HCT116 (cell line): Measurements from ENCODE around the gene OTULIN. TPM values are rescaled to one million over a fixed set of nuclear protein-coding genes. Genes with fewer than 3 reads are reported as not detected.

Experiments used
- ATAC-seq: fragments of 200-7000 bp; cut with Tn5 transposase; 2 replicates; pipeline ENCODE4 v1.9.1; 2020; ENCODE audit warnings: mild to moderate bottlenecking, moderate library complexity
- BruUV-seq: library from RNA; stranded (reverse); fragments of 400-500 nt; replicated peaks from 2 replicates; lab custom pipeline; 2021; lab: Mats Ljungman, UMichigan
- CTCF ChIA-PET: fragments of 300-600 bp; sonication (Branson Sonifier 250); formaldehyde crosslinking; loops from one replicate; lab custom pipeline; 2021; ENCODE audit warnings: antibody characterized with exemption; lab: Charles Lee
- POLR2A ChIA-PET: fragments of 300-600, 350-600 bp; sonication (Branson Sonifier 250); formaldehyde crosslinking; loops from one replicate; lab custom pipeline; 2021; ENCODE audit warnings: antibody characterized with exemption; lab: Charles Lee
- RAD21 ChIA-PET, 2 experiments: fragments of 300-600 bp; sonication (Branson Sonifier 250); formaldehyde crosslinking; loops; one replicate each; lab custom pipeline; 2023; ENCODE audit warnings: low total read pairs in 2 of 2; ENCODE audit not compliant: uncharacterized antibody in 2 of 2, unreplicated experiment in 2 of 2, low non-redundant PET in 1 of 2; lab: Charles Lee
- DNase-seq: peaks from one replicate; pipeline ENCODE4 v3.0.0-alpha.2; 2010; ENCODE audit warnings: low read depth, low spot score
- H2AFZ ChIP-seq: fragments of 200-600 bp; shearing (Covaris generic), sonication (generic); 2 replicates; pipeline ENCODE4 v1.6.1; 2017; ENCODE audit warnings: low read depth, mixed run types, mixed read lengths, antibody characterized with exemption, low read length; ENCODE audit not compliant: poor library complexity, severe bottlenecking
- H3K27ac ChIP-seq: 2 replicates; pipeline ENCODE4 v1.5.1; 2012; ENCODE audit warnings: low read depth, low read length
- H3K27me3 ChIP-seq: fragments of 200-600 bp; sonication (generic); 2 replicates; pipeline ENCODE4 v1.6.1; 2016; ENCODE audit warnings: mixed run types, low read length, mixed read lengths; ENCODE audit not compliant: insufficient read depth
- H3K36me3 ChIP-seq, 2 experiments: fragments of 200-500 bp in 1 of 2; fragments of 200-600 bp in 1 of 2; sonication (Bioruptor generic) in 1 of 2; sonication (generic) in 1 of 2; 2 replicates each; pipeline versions ENCODE4 v1.5.1 to v1.6.1; 2014 to 2016; ENCODE audit warnings: low read length in 2 of 2, inconsistent platforms in 1 of 2, mixed read lengths in 1 of 2, mixed run types in 1 of 2; ENCODE audit not compliant: insufficient read depth in 2 of 2, control insufficient read depth in 1 of 2
- H3K4me1 ChIP-seq, 2 experiments: fragments of 200-600 bp in 1 of 2; sonication (generic) in 1 of 2; 2 replicates each; pipeline versions ENCODE4 v1.5.1 to v1.6.1; 2012 to 2017; ENCODE audit warnings: low read length in 2 of 2, inconsistent platforms in 1 of 2, mild to moderate bottlenecking in 1 of 2, mixed read lengths in 1 of 2, mixed run types in 1 of 2, moderate library complexity in 1 of 2; ENCODE audit not compliant: insufficient read depth in 2 of 2, control insufficient read depth in 1 of 2
- H3K4me2 ChIP-seq: fragments of 200-600 bp; sonication (generic); 2 replicates; pipeline ENCODE4 v1.6.1; 2017; ENCODE audit warnings: mixed run types, low read length, mixed read lengths
- H3K4me3 ChIP-seq, 2 experiments: fragments of 200-600 bp in 1 of 2; sonication (generic) in 1 of 2; replicated peaks in 1 of 2; 2 replicates each; pipeline ENCODE4 v1.5.1; 2011 to 2016; ENCODE audit warnings: low read length in 2 of 2, control low read depth in 1 of 2, low read depth in 1 of 2, mild to moderate bottlenecking in 1 of 2, mixed read lengths in 1 of 2, mixed run types in 1 of 2
- H3K79me2 ChIP-seq: fragments of 200-600 bp; sonication (generic); 2 replicates; pipeline ENCODE4 v1.6.1; 2017; ENCODE audit warnings: mild to moderate bottlenecking, mixed run types, low read length, moderate library complexity, mixed read lengths; ENCODE audit not compliant: insufficient read depth
- H3K9ac ChIP-seq: fragments of 200-600 bp; sonication (generic); 2 replicates; pipeline ENCODE4 v1.6.1; 2016; ENCODE audit warnings: low read length, mixed read lengths
- H3K9me2 ChIP-seq: fragments of 200-600 bp; sonication (generic), shearing (Covaris generic); 2 replicates; pipeline ENCODE4 v1.6.1; 2017; ENCODE audit warnings: mixed run types, mild to moderate bottlenecking, moderate library complexity; ENCODE audit not compliant: insufficient read depth
- H3K9me3 ChIP-seq, 2 experiments: fragments of 200-500 bp in 1 of 2; fragments of 200-600 bp in 1 of 2; sonication (Bioruptor generic) in 1 of 2; sonication (generic) in 1 of 2; 2 replicates each; pipeline ENCODE4 v1.6.1; 2014 to 2017; ENCODE audit warnings: low read length in 2 of 2, mixed read lengths in 2 of 2, inconsistent platforms in 1 of 2, low read depth in 1 of 2, mild to moderate bottlenecking in 1 of 2, mixed run types in 1 of 2, moderate library complexity in 1 of 2; ENCODE audit not compliant: control insufficient read depth in 1 of 2, insufficient read depth in 1 of 2
- H4K20me1 ChIP-seq: fragments of 200-600 bp; sonication (generic), shearing (Covaris generic); 2 replicates; pipeline ENCODE4 v1.6.1; 2017; ENCODE audit warnings: mixed run types, mild to moderate bottlenecking, moderate library complexity; ENCODE audit not compliant: insufficient read depth
- CEBPB ChIP-seq: IDR thresholded peaks from 2 replicates; pipeline ENCODE4 v1.6.1; 2012; ENCODE audit warnings: low read depth
- FOSL1 ChIP-seq: IDR thresholded peaks from 2 replicates; pipeline ENCODE4 v1.6.1; 2012; ENCODE audit warnings: low read depth
- POLR2A ChIP-seq: IDR thresholded peaks from 2 replicates; pipeline ENCODE4 v1.7.0; 2011; ENCODE audit warnings: borderline replicate concordance; ENCODE audit not compliant: insufficient read depth, insufficient read length; ENCODE audit errors: extremely low read depth
- POLR2AphosphoS5 ChIP-seq: IDR thresholded peaks from 2 replicates; pipeline ENCODE4 v1.6.1; 2011; ENCODE audit warnings: mild to moderate bottlenecking, low read depth, low read length, moderate library complexity
- REST ChIP-seq: IDR thresholded peaks from 2 replicates; pipeline ENCODE4 v1.6.1; 2012; ENCODE audit warnings: low read depth
- SIN3A ChIP-seq: IDR thresholded peaks from 2 replicates; pipeline ENCODE4 v1.6.1; 2012; ENCODE audit warnings: low read depth
- intact Hi-C: fragments of 100-400 bp; cut with micrococcal nuclease; formaldehyde crosslinking; loops from 2 replicates; pipeline ENCODE4 v1.10.0; 2022
- total RNA-seq: library from RNA; stranded (reverse); gene quantifications from one replicate; pipeline ENCODE4 v1.2.1, GENCODE V29; 2021; ENCODE audit not compliant: unreplicated experiment

OTULIN gene
- total RNA-seq, 1 experiment from 2014 or later: 25.7 TPM

- ChIA-PET POLR2A (no interaction called here), CTCF (no interaction called here)
These were observed 744 bp downstream of the OTULIN start for GRCh38 chr5:14665101-14665822.

More at GRCh38 chr5:14665101-14665822, 744 bp downstream of the OTULIN start:
- TF ChIP-seq CEBPB: no peak
- no peak for TF ChIP-seq REST
- TF ChIP-seq SIN3A: no peak
- no peak for TF ChIP-seq FOSL1
- TF ChIP-seq POLR2AphosphoS5: no peak
- no peak for TF ChIP-seq POLR2A
- no peaks in the 10 kb centered on the region for H4K20me1 ChIP-seq
- peaks cover 12 to 25% of the 10 kb centered on the region in 2 experiments; a peak in 3 of 4 replicates for H3K4me1 ChIP-seq
- H3K79me2 ChIP-seq: peaks cover 54% of the 10 kb centered on the region
- peak overlapping the region; percentile 71 for H3K27ac ChIP-seq
- intact Hi-C loops: no loop called here
- H3K9me3 ChIP-seq: no peaks in the 10 kb centered on the region
- H3K27me3 ChIP-seq: no peaks in the 10 kb centered on the region
- BruUV-seq: TSS peak; percentile 60
- ATAC-seq (0 out of 2 replicates have a peak, but pooled peaks have one; percentile 19), DNase-seq (no peak)
- H2AFZ ChIP-seq: no peak overlapping the region
- peak overlapping the region; percentile 85 for H3K4me2 ChIP-seq
- H3K9me2 ChIP-seq: no peaks in the 10 kb centered on the region
- H3K4me3 ChIP-seq: peak overlapping the region; percentile 57 to 80
- H3K9ac ChIP-seq: peak overlapping the region; percentile 65
- RAD21 ChIA-PET: no interaction called here
- no peaks in the 10 kb centered on the region; a peak in 1 of 4 replicates for H3K36me3 ChIP-seq
